Measurements from ENCODE around the gene CGREF1. TPM values are rescaled to one million over a fixed set of nuclear protein-coding genes. Genes with fewer than 3 reads are reported as not detected.
A peak's percentile ranks its signal among the peaks of the same experiment; 100 is the strongest.

The CGREF1 gene
- total and polyA plus RNA-seq, 5 donors: 4.0 to 9.6 (median 4.7) TPM

GRCh38 chr2:27109083-27109482, 9.8 kb downstream of the CGREF1 start:
- WGBS: 93% methylated on average over 3 of the region's 3 CpGs
- DNase-seq (no peak), ATAC-seq (no peak)
- no peaks in the 10 kb centered on the region for H3K9me3 ChIP-seq (ENCODE audit: control insufficient read depth, low read length)
- no peak overlapping the region for H3K4me3 ChIP-seq (ENCODE audit: low read length)
- H3K27ac ChIP-seq (ENCODE audit: low read length): no peak overlapping the region
- no peaks in the 10 kb centered on the region for H3K4me1 ChIP-seq (ENCODE audit: control insufficient read depth, insufficient read depth, low read length)
- intact Hi-C loops (cut with DNase I): no loop called here
- H3K27me3 ChIP-seq (ENCODE audit: control insufficient read depth, insufficient read depth): no peaks in the 10 kb centered on the region

- 78% methylated on average over 2 of the region's 2 CpGs for WGBS
- no peak for ATAC-seq
- no peaks in the 10 kb centered on the region for H3K4me1 ChIP-seq (ENCODE audit: control insufficient read depth, insufficient read depth, low read length)
Measured at GRCh38 chr2:27108221-27108620, 10.7 kb downstream of the CGREF1 start.

DNA sequence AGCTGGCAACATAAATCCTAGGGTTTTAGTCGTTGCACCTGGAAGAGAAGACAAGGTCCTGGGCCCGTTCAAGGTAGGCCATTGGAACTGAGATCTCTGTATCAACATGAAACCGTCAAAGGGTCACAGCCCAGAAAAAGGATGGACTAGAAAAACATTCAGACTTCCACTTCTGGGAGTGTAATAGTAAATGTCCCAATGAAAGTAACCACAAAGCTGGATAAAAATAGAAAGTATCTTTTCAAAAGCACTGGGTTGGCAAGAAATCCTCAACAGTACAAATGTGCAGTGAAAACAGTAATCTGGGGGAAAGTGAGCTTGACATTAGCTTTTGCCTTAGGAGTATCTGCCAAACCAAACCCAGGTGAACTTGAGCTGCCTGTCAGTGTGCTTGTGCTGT, 12.9 kb downstream of the CGREF1 start:
- H3K27ac ChIP-seq (ENCODE audit: low read length): no peak overlapping the region
- no peaks in the 10 kb centered on the region for H3K4me1 ChIP-seq (ENCODE audit: control insufficient read depth, insufficient read depth, low read length)
- no peaks in the 10 kb centered on the region for H3K9me3 ChIP-seq (ENCODE audit: control insufficient read depth, low read length)
- no peaks in the 10 kb centered on the region for H3K27me3 ChIP-seq (ENCODE audit: control insufficient read depth, insufficient read depth)
- DNase-seq (no peak), ATAC-seq (no peak)
- intact Hi-C loops (cut with DNase I): no loop called here
- no peak overlapping the region for H3K4me3 ChIP-seq (ENCODE audit: low read length)
- WGBS: 71% methylated on average over 3 of the region's 3 CpGs

More at GRCh38 chr2:27108221-27108620, 10.7 kb downstream of the CGREF1 start:
- Histone ChIP-seq H3K9me3 (ENCODE audit: control insufficient read depth, low read length) (no peaks in the 10 kb centered on the region), H3K27me3 (ENCODE audit: control insufficient read depth, insufficient read depth) (no peaks in the 10 kb centered on the region), H3K27ac (ENCODE audit: low read length) (no peak overlapping the region), H3K4me3 (ENCODE audit: low read length) (no peak overlapping the region)
- DNase-seq: no peak
- intact Hi-C loops (cut with DNase I): no loop called here

DNA sequence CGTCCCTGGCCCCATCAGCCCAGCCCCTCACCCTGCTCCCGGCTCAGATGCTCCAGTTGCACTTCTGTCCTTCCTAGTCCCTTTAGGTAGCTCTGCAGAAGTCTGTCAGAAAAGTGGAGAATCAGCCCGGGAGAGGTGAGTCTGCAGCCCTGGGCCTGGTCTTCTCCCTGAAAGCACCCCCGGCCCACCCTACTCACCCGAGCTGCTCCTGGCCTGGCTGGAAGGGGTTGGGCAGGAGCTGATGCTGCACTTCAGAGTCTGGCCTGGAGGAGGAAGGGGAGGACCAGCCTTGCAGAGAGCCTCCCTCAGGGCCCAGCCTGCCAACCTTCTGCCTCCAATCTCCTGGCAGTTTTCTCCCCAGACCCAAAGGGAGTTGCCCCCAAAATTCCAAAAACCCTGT, 16.6 kb downstream of the CGREF1 start:
- H3K4me1 ChIP-seq (ENCODE audit: control insufficient read depth, insufficient read depth, low read length): no peaks in the 10 kb centered on the region
- no peak for ATAC-seq
- H3K9me3 ChIP-seq (ENCODE audit: control insufficient read depth, low read length): no peaks in the 10 kb centered on the region
- 76% methylated on average over 5 of the region's 5 CpGs for WGBS
- intact Hi-C loops (cut with DNase I): no loop called here
- no peak overlapping the region for H3K27ac ChIP-seq (ENCODE audit: low read length)
- no peaks in the 10 kb centered on the region for H3K27me3 ChIP-seq (ENCODE audit: control insufficient read depth, insufficient read depth)
- peak in 1 of 3 donors; percentile 10 for DNase-seq
- H3K4me3 ChIP-seq (ENCODE audit: low read length): no peak overlapping the region

GRCh38 chr2:27100036-27100435, 18.9 kb downstream of the CGREF1 start:
- Histone ChIP-seq H3K4me1 (ENCODE audit: control insufficient read depth, insufficient read depth, low read length) (no peaks in the 10 kb centered on the region), H3K27ac (ENCODE audit: low read length) (no peak overlapping the region), H3K4me3 (ENCODE audit: low read length) (no peak overlapping the region), H3K9me3 (ENCODE audit: control insufficient read depth, low read length) (no peaks in the 10 kb centered on the region), H3K27me3 (ENCODE audit: control insufficient read depth, insufficient read depth) (no peaks in the 10 kb centered on the region)
- WGBS: 86% methylated on average over 10 of the region's 10 CpGs
- intact Hi-C loops (cut with DNase I): no loop called here
- ATAC-seq: no peak
- peak in 1 of 3 donors; percentile 6 for DNase-seq

GRCh38 chr2:27099334-27099955, 19.5 kb downstream of the CGREF1 start:
- Histone ChIP-seq H3K27me3 (ENCODE audit: control insufficient read depth, insufficient read depth) (no peaks in the 10 kb centered on the region), H3K27ac (ENCODE audit: low read length) (no peak overlapping the region), H3K4me3 (ENCODE audit: low read length) (no peak overlapping the region), H3K9me3 (ENCODE audit: control insufficient read depth, low read length) (no peaks in the 10 kb centered on the region), H3K4me1 (ENCODE audit: control insufficient read depth, insufficient read depth, low read length) (no peaks in the 10 kb centered on the region)
- intact Hi-C loops (cut with DNase I): loop anchor here (2.0 to 10.0 kb wide), 4 partner anchors 91 to 185 kb away; partner anchors contain the start of gene TRIM54 (in 3 of the 4)
- WGBS: 91% methylated on average over 19 of the region's 19 CpGs
- ATAC-seq: no peak
- DNase-seq: peak in 1 of 3 donors; percentile 36

GRCh38 chr2:27097341-27097740, 21.6 kb downstream of the CGREF1 start:
- intact Hi-C loops (cut with DNase I): loop anchor here (5.0 to 10.0 kb wide), 3 partner anchors 95 to 187 kb away; partner anchors contain the start of gene TRIM54 (in 3 of the 4)
- no peaks in the 10 kb centered on the region for H3K4me1 ChIP-seq (ENCODE audit: control insufficient read depth, insufficient read depth, low read length)
- WGBS: 89% methylated on average over 14 of the region's 14 CpGs

DNA sequence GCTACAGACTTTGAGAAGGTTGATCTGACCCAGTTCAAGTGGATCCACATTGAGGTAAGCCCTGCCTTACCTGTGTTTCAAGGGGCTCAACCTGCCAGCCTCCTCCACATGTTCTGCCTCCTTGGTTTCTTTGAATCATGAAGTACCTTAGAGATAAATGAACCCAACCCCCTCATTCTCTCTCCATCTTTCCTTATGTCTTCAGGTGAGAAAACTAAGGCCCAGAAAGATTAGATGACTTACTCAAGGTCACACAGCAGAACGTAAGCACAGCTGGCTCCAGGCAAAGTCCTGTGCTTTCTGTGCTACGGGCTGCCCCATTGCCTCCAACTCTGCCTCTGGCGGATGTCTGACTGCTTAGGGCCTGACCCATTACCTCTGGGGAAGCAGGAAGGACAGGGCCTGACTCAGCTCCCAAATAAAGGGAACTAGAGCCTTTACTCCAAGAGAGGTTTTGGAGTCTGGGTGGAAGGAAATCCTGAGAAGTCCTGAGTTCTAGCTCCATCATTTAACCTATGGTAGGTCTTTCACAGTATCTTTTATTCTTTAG, 22.1 kb downstream of the CGREF1 start:
- no peak overlapping the region for H3K4me3 ChIP-seq (ENCODE audit: low read length)
- WGBS: 67% methylated on average over 3 of the region's 3 CpGs
- DNase-seq (peak in 1 of 3 donors; percentile 45), ATAC-seq (no peak)
- intact Hi-C loops (cut with DNase I): loop anchor here (5.0 to 10.0 kb wide), 3 partner anchors 95 to 188 kb away; partner anchors contain the start of gene TRIM54 (in 3 of the 4)
- H3K9me3 ChIP-seq (ENCODE audit: control insufficient read depth, low read length): no peaks in the 10 kb centered on the region
- no peaks in the 10 kb centered on the region for H3K4me1 ChIP-seq (ENCODE audit: control insufficient read depth, insufficient read depth, low read length)
- no peaks in the 10 kb centered on the region for H3K27me3 ChIP-seq (ENCODE audit: control insufficient read depth, insufficient read depth)
- no peak overlapping the region for H3K27ac ChIP-seq (ENCODE audit: low read length)

More at GRCh38 chr2:27097341-27097740, 21.6 kb downstream of the CGREF1 start:
- Histone ChIP-seq H3K9me3 (ENCODE audit: control insufficient read depth, low read length) (no peaks in the 10 kb centered on the region), H3K27ac (ENCODE audit: low read length) (no peak overlapping the region), H3K27me3 (ENCODE audit: control insufficient read depth, insufficient read depth) (no peaks in the 10 kb centered on the region), H3K4me3 (ENCODE audit: low read length) (no peak overlapping the region)
- ATAC-seq (no peak), DNase-seq (peak in 1 of 3 donors; percentile 18)

- ATAC-seq (peak; percentile 80 to 83), DNase-seq (peak; percentile 68 to 85 (median 78))
- H3K9me3 ChIP-seq (ENCODE audit: control insufficient read depth, low read length): no peaks in the 10 kb centered on the region
- H3K4me1 ChIP-seq (ENCODE audit: control insufficient read depth, insufficient read depth, low read length): no peaks in the 10 kb centered on the region
- peak overlapping the region; percentile 41 for H3K4me3 ChIP-seq (ENCODE audit: low read length)
- 24% methylated on average over 18 of the region's 18 CpGs for WGBS
- no peak overlapping the region for H3K27ac ChIP-seq (ENCODE audit: low read length)
- no peaks in the 10 kb centered on the region for H3K27me3 ChIP-seq (ENCODE audit: control insufficient read depth, insufficient read depth)
- intact Hi-C loops (cut with DNase I): loop anchor here (5.0 to 10.0 kb wide), 3 partner anchors 96 to 189 kb away; partner anchors contain the start of gene TRIM54 (in 3 of the 4)
Measured at GRCh38 chr2:27095745-27096651, 22.9 kb downstream of the CGREF1 start.

DNA sequence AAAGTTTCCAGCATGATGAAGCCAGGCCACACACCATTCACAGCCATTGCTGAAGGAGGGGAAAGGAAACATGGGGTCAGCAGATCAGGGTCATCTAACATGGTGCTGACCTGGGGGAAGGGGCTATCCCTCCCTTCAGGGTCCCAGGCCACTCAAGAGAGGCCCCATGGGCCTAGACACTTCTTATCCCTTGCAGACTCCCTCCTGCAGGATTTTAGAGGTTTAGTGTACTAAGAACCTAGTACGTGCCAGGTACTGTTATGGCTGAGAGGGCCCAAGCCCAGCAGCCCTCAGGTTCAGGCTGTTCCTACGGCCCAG, 23.5 kb downstream of the CGREF1 start:
- H3K27ac ChIP-seq (ENCODE audit: low read length): no peak overlapping the region
- 91% methylated on average over 2 of the region's 2 CpGs for WGBS
- ATAC-seq (no peak), DNase-seq (no peak)
- intact Hi-C loops (cut with DNase I): loop anchor here (5.0 to 10.0 kb wide), 3 partner anchors 97 to 189 kb away; partner anchors contain the start of gene TRIM54 (in 3 of the 4)
- no peak overlapping the region for H3K4me3 ChIP-seq (ENCODE audit: low read length)
- H3K27me3 ChIP-seq (ENCODE audit: control insufficient read depth, insufficient read depth): no peaks in the 10 kb centered on the region
- no peaks in the 10 kb centered on the region for H3K9me3 ChIP-seq (ENCODE audit: control insufficient read depth, low read length)
- no peaks in the 10 kb centered on the region for H3K4me1 ChIP-seq (ENCODE audit: control insufficient read depth, insufficient read depth, low read length)
